ENCODE data around the gene PDAP1. TPM values are rescaled to one million over a fixed set of nuclear protein-coding genes. Genes with fewer than 3 reads are reported as not detected.

The PDAP1 gene
- total and polyA plus RNA-seq, 2 experiments from 2014 or later = 93.1 to 134 TPM

GRCh38 chr7:99428972-99429566 lies 20.7 kb upstream of the PDAP1 start (continued):
- TF ChIP-seq REST (IDR thresholded peaks at IDR 0.05; ENCODE audit: unreplicated experiment) = no peak
- TF ChIP-seq JUNB (IDR thresholded peaks at IDR 0.05; ENCODE audit: unreplicated experiment) = no peak
- TF ChIP-seq ZNF114 (CRISPR knock-in tag; IDR thresholded peaks at IDR 0.05) = no peak
- TF ChIP-seq ETS1 (IDR thresholded peaks at IDR 0.05) = no peak

- Histone ChIP-seq H3K4me3 (no peak overlapping the region), H3K27me3 (ENCODE audit: insufficient read depth) (no peaks in the 10 kb centered on the region), H3K36me3 (ENCODE audit: insufficient read depth) (peaks cover 5% of the 10 kb centered on the region; the same call in 1 of the 2 replicates), H3F3A (replicated peaks; ENCODE audit: low read depth) (peaks cover 8% of the 10 kb centered on the region), H3K4me2 (no peak overlapping the region), H3K79me2 (replicated peaks; ENCODE audit: insufficient read depth) (no peaks in the 10 kb centered on the region; the same call in 1 of the 2 replicates), H3K4me1 (ENCODE audit: insufficient read depth) (peaks cover 8% of the 10 kb centered on the region), H4K20me1 (replicated peaks; ENCODE audit: insufficient read depth) (no peaks in the 10 kb centered on the region; the same call in none of the 2 replicates), H3K9me2 (ENCODE audit: insufficient read depth) (no peaks in the 10 kb centered on the region), H3K27ac (ENCODE audit: low read depth) (no peak overlapping the region), H2AFZ (no peak overlapping the region)
- no peak for ATAC-seq
- no peak overlapping the region for H3K27ac Mint-ChIP-seq
- H3K36me3 Mint-ChIP-seq (ENCODE audit: low read depth) = peaks cover 78% of the 10 kb centered on the region
- peaks cover 11% of the 10 kb centered on the region for H3K4me1 Mint-ChIP-seq
- DNase-seq (ENCODE audit: low spot score) = no peak
- peaks cover 13% of the 10 kb centered on the region for H3K27me3 Mint-ChIP-seq (ENCODE audit: insufficient read depth, low read depth, poor library complexity)
- no peak overlapping the region for H3K4me3 Mint-ChIP-seq
- peaks cover 2% of the 10 kb centered on the region; the same call in 1 of the 3 replicates for H3K9me3 Mint-ChIP-seq
- TF ChIP-seq ZNF462 (CRISPR knock-in tag; IDR thresholded peaks at IDR 0.05) (no peak), EZH2phosphoT487 (IDR thresholded peaks at IDR 0.05; ENCODE audit: unreplicated experiment) (no peak), EZH2 (IDR thresholded peaks at IDR 0.05; ENCODE audit: low read depth, unreplicated experiment) (no peak), NANOG (IDR thresholded peaks at IDR 0.05; ENCODE audit: borderline replicate concordance) (no peak), CTCF (conservative IDR thresholded peaks at IDR 0.05; ENCODE audit: low read depth in 2 of 2) (no peak), STAT1 (IDR thresholded peaks at IDR 0.05; ENCODE audit: unreplicated experiment) (no peak)
Observed at GRCh38 chr7:99424932-99425730, 16.7 kb upstream of the PDAP1 start.
